Measurements from ENCODE around the gene SLIT3.

SLIT3 gene

DNA sequence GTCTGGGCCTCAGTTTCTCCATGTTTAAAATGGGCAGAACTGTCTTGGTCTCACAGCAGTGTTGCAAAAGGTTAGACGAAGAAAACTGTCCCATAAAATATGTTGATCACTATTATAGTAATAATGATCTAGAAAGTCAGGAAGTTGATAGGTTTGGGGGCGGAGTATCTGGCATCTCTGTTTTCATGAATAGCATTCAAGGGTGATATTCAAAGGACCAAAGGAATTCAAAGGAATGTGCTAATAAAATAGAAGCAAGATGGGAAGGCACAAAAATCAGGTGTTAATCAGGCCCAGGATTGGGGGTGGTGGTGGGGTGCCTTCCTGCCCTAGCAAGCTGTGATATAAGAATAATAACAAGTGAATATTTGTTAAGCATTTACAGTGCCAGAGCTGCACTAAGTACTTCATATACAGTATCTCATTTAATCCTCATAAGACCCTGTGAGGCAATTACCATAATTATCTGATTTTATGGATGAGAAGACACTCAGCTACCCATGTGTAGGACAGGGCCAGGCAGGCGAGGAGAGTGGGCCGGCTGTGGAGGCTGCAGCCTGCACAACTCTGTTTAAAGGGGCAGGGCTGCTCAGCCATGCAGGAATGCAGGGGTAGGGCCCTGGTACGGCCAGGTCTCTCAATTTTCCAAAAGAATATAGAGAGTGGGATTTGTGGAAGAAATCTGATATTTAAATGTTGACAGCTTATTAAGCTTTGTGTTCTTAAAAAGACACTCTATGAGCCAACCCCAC lies 579.8 kb downstream of the SLIT3 start:
- no peaks in the 10 kb centered on the region for H3K9me3 Mint-ChIP-seq
- peaks cover 17% of the 10 kb centered on the region for H3K27me3 Mint-ChIP-seq
- H3K27ac Mint-ChIP-seq: no peak overlapping the region
- H3K4me3 Mint-ChIP-seq: no peak overlapping the region
- H3K4me1 Mint-ChIP-seq: no peaks in the 10 kb centered on the region
- H3K36me3 Mint-ChIP-seq: no peaks in the 10 kb centered on the region

DNA sequence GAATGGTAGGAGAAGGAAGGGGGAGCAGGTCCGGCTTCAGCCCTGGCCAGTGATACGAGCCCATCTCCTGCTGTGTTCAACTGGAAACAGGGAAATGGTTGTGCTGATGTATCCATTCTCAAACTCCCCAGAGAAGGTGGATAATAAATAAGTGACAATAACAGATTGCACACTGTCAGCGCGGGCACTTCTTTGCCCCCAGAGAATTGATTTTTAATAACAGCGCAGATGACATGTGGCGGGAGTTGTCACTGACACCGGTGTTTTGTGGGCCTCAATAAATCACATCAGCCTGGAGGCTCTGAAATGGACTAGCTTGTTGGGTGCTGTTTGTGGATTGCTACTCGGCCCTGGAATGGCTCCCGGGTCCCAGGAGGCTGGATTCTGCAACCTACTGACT lies 580.4 kb downstream of the SLIT3 start:
- Mint-ChIP-seq H3K27ac (no peak overlapping the region), H3K4me1 (no peaks in the 10 kb centered on the region), H3K27me3 (peaks cover 17% of the 10 kb centered on the region), H3K36me3 (no peaks in the 10 kb centered on the region), H3K9me3 (no peaks in the 10 kb centered on the region), H3K4me3 (no peak overlapping the region)

DNA sequence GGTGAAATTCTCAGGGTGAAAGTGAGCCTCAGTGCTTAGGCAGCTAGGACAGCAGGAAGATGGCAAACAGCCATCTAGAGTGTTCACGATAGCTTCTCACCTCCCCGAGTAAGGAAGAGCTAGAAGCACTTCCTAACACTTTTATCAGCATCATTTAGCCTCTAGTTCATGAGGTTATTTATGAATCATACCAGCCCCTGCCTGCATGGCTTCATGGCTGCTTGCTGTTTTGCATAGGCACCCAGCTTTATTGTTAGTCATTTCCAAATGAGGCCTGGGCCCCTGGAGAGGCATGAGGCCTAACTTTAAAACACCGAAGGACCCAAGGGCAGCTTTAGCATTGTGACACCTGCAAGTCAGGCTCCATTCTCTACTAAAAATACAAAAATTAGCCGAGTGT lies 586.9 kb downstream of the SLIT3 start:
- no peaks in the 10 kb centered on the region for H3K27me3 Mint-ChIP-seq
- no peaks in the 10 kb centered on the region for H3K4me1 Mint-ChIP-seq
- no peak overlapping the region for H3K27ac Mint-ChIP-seq
- no peaks in the 10 kb centered on the region for H3K36me3 Mint-ChIP-seq
- no peak overlapping the region for H3K4me3 Mint-ChIP-seq
- H3K9me3 Mint-ChIP-seq: no peaks in the 10 kb centered on the region

DNA sequence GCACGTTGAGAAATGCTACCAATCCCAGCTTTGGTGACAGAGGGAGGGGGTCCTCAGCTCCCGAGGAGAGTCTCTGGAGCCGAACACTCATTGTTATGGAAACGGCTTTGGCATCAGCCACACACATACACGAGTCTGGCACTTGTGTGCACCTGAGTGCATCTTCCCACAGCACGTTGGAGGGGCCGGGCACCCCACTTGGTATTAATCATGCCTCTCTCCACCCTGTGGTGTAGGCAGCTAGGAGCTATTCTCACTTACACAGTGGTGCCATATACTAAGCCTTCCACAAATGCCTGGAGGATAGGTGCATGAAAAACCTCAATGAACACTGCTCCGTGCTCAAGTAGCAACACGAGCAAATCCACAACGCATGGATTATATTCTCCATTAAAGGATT lies 587.9 kb downstream of the SLIT3 start:
- H3K27ac Mint-ChIP-seq: no peak overlapping the region
- H3K4me3 Mint-ChIP-seq: no peak overlapping the region
- no peaks in the 10 kb centered on the region for H3K36me3 Mint-ChIP-seq
- H3K27me3 Mint-ChIP-seq: no peaks in the 10 kb centered on the region
- no peaks in the 10 kb centered on the region for H3K9me3 Mint-ChIP-seq
- no peaks in the 10 kb centered on the region for H3K4me1 Mint-ChIP-seq

DNA sequence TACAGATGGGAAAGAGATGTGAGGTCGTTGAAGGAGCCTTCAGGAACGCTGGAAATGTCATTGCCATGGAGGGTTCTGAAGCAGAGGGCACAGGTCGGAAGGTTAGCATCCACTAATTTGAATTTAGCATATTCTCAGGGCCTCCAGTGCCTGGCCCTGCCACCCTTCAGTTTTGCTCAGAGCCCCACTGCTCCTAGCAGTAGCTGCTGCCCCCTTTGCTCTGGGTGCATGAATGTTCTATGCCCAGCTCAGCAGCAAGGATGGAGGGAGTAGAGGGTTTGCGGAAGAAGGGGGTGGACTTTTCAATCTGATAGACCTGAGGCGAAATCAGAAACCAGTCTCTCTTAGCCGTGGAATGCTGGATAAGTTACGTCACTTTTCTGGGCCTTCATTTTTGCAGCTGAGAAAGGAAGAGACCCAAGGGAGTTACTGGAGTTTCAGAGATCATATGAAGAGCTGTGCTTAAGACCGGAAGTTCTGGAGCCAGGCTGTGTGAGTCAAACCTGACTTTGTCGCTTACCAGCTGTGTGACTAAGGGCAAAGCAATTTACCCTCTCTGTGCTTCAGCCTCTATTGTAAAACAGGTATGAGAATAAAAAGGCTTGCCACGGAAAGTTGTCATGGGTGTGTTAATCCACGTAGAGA lies 588.5 kb downstream of the SLIT3 start:
- Mint-ChIP-seq H3K4me3 (no peak overlapping the region), H3K27ac (no peak overlapping the region), H3K36me3 (no peaks in the 10 kb centered on the region), H3K9me3 (no peaks in the 10 kb centered on the region), H3K4me1 (no peaks in the 10 kb centered on the region), H3K27me3 (no peaks in the 10 kb centered on the region)

DNA sequence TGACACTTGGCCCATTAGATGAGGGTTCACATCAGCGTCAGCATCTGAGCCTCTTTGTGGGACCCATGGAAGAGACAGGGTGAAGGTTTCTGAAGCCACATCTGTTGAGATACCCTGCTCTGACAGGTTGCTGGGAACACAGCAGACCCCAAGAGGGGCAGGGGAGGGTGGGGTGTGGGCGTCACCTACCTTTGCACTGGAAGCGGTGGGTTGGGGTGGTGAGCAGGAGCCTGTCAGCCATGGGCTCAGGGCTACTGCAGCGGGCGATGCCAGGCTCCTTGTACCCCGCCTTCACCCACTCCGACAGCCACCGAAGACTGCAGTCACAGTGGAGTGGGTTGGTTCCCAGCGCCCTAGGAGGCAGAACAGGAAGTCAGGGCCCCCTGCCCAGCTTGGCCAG lies 590.2 kb downstream of the SLIT3 start:
- no peaks in the 10 kb centered on the region for H3K27me3 Mint-ChIP-seq
- no peaks in the 10 kb centered on the region for H3K4me1 Mint-ChIP-seq
- H3K36me3 Mint-ChIP-seq: no peaks in the 10 kb centered on the region
- no peak overlapping the region for H3K27ac Mint-ChIP-seq
- H3K9me3 Mint-ChIP-seq: no peaks in the 10 kb centered on the region
- H3K4me3 Mint-ChIP-seq: no peak overlapping the region

DNA sequence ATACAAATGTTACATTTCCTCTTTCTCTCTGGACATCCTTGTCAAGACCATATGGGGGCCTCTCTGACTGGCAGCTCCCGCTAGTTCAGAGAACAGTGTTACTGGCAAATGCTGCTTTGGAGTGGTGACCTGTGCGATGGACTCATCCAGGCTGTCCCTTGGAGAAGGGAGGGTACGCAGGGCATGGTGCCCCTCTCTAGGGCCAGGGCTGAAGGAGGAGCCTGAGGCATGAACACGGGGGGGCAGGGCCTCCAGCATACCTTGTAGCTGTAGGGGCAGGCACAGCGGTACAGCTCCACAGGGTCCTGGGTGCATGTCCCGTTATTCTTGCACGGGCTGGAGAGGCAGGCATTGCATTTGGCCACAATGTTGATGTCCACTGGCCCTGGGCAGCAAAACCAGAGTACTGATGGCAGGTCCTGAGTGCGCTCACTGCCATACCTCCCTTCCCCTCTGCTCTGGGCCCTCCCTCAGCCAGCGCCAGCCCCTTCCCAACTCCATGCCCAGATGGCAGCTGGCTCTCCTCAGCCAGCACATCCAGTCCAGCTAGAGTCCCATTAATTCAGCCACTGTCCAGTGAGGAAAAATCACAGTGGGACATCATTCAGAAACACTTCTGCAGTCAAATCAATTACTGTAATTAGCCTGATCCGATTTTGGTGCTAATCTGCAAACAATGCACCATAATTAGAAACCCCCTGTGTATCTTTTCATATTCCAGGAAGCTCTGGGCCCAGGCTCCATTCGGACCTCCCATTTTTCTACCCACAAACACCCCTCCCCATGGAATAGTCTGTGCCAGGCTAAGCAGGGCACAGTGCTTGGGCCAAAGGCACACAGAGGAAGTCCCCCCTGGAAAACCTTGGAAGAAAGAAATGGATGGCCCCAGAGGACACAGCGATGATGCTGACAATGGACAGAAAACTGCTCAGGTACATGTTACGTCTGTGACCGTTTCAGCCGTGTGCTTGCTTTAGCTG lies 592.9 kb downstream of the SLIT3 start:
- H3K4me1 Mint-ChIP-seq: no peaks in the 10 kb centered on the region
- H3K4me3 Mint-ChIP-seq: no peak overlapping the region
- no peaks in the 10 kb centered on the region for H3K27me3 Mint-ChIP-seq
- no peak overlapping the region for H3K27ac Mint-ChIP-seq
- no peaks in the 10 kb centered on the region for H3K9me3 Mint-ChIP-seq
- H3K36me3 Mint-ChIP-seq: no peaks in the 10 kb centered on the region

DNA sequence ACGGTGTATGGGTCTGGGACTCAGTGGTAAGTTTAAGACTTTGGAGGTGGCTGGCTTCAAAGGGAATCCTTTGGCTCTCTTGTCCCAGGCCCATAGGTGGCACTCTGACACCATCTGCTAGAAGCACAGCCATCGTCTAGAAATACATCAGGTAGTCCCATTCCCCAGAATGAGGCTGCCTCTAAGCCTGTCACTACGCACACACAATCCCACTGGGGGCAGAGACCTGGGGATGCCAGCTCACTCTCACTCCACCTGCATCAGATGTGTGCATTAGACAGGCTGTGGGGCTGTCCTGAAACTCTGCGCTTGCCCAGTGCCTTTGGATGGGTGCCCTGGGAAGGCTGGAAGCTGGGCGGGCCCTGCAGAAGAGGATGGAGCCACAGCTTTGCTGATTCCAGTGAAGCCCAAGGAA lies 594.3 kb downstream of the SLIT3 start:
- Mint-ChIP-seq H3K36me3 (no peaks in the 10 kb centered on the region), H3K27ac (no peak overlapping the region), H3K4me3 (no peak overlapping the region), H3K4me1 (no peaks in the 10 kb centered on the region), H3K9me3 (no peaks in the 10 kb centered on the region), H3K27me3 (no peaks in the 10 kb centered on the region)

DNA sequence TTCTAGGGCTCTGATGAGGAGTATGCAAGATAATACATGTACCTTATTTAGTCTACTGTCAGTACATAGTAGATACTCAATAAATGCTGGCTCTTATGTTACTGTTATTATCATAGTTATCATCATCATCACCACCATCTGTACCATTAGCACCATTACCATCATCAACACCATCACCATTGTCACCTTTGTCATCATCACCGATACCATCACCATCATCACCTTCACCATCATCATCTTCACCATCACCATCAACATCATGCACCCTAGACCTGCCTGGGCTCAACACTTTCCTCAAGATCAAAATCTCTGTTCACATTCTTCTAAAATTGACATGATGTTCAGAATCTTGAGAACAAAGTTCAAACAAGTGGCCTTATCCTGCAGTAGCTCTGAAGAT lies 595.6 kb downstream of the SLIT3 start:
- no peak overlapping the region for H3K4me3 Mint-ChIP-seq
- no peaks in the 10 kb centered on the region for H3K36me3 Mint-ChIP-seq
- H3K27ac Mint-ChIP-seq: no peak overlapping the region
- no peaks in the 10 kb centered on the region for H3K4me1 Mint-ChIP-seq
- no peaks in the 10 kb centered on the region for H3K27me3 Mint-ChIP-seq
- no peaks in the 10 kb centered on the region for H3K9me3 Mint-ChIP-seq

DNA sequence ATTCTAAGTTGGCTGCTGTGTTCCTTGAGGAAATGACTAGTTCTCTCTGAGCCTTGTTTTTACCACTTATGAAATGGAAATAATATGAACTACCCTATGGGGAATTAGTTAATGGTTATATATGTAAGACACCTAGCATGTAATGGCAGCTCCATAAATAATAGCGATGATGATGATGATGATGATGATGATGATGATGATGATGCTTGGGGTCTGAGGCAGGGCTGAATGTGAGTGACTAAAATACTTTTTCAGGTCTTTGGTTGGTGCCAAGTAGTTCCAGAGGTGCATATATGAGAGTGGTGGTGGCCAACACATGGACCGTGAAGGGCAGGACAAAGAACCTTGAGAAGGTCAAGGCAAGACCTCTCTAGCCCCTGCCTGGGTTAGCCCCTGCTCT lies 598.4 kb downstream of the SLIT3 start:
- no peaks in the 10 kb centered on the region for H3K36me3 Mint-ChIP-seq
- no peaks in the 10 kb centered on the region for H3K9me3 Mint-ChIP-seq
- H3K4me1 Mint-ChIP-seq: no peaks in the 10 kb centered on the region
- H3K27ac Mint-ChIP-seq: no peak overlapping the region
- H3K4me3 Mint-ChIP-seq: no peak overlapping the region
- no peaks in the 10 kb centered on the region for H3K27me3 Mint-ChIP-seq

DNA sequence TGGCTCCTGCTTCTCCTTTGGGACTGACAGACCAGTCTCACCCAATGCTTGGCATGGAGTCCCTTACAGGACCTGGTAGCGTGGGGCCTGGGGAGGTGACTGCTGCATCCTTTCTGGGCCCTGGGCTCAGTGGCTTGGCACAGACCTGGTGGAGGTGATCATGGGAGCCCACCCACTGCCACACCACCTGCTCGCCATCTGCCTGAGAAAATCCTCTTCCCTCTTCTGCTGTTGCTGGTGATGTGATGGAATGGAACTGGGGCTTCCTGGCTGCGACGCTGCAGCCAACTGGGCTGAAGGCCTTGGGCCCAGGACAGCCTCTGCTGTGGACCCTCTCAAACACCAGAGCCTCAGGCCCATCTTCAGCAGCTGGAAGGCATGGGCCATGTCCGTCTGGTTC lies 599.3 kb downstream of the SLIT3 start:
- Mint-ChIP-seq H3K4me3 (no peak overlapping the region), H3K36me3 (no peaks in the 10 kb centered on the region), H3K9me3 (no peaks in the 10 kb centered on the region), H3K27me3 (no peaks in the 10 kb centered on the region), H3K27ac (no peak overlapping the region), H3K4me1 (no peaks in the 10 kb centered on the region)

DNA sequence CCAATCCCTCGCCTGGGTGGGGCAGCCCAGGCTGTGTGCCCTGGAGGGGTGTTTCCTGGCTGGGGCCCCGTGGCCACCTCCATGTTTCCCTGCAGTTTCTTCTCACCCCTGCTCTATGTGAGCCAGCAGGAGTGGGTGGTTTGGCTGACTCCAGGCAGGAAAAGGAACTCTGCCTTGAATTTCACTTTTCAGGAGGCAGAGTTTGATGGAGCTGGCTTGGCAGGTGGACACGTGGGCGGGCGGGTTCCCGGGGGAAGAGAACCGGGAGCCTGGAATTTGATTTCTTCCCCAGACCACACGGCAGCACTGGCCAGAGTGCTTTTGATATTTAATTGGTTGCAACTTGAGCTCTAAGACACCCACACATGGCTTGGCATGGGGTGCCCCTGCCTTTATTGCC lies 601.9 kb downstream of the SLIT3 start:
- no peaks in the 10 kb centered on the region for H3K36me3 Mint-ChIP-seq
- peaks cover 2% of the 10 kb centered on the region for H3K27me3 Mint-ChIP-seq
- no peak overlapping the region for H3K4me3 Mint-ChIP-seq
- no peaks in the 10 kb centered on the region for H3K4me1 Mint-ChIP-seq
- H3K9me3 Mint-ChIP-seq: no peaks in the 10 kb centered on the region
- H3K27ac Mint-ChIP-seq: no peak overlapping the region

DNA sequence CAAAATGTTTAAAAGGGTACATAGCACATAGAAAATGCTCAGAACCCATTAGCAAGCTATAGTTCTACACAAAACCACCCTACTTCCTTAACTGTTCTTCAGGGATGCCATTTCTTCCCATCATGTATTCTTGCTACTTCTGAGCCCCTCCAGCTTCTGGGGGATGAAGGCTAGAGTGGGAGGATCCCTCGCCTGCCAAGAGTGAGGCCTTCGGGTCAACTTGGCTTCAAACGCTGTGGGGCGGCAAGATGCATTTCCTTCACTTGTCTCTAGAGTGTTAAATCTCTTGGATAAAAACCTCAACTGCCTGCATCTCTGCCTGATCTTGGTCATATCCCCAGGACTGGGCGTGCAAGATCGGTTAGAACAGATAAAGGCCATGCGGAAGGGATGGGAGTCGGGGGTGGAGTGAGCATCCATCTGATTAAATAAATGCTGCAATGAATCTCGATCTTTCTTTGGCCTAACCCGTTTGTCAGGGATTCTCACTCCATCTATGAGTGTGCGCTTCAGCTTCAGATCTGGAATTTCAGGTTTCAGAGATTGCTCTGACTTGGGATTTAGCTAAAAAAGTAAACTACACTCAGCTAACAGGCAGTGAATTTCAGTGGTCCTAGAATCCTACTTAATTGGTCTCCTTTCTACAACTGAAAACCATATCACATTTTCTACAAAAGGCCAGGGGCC lies 603.8 kb downstream of the SLIT3 start:
- H3K27me3 Mint-ChIP-seq: peaks cover 4% of the 10 kb centered on the region

DNA sequence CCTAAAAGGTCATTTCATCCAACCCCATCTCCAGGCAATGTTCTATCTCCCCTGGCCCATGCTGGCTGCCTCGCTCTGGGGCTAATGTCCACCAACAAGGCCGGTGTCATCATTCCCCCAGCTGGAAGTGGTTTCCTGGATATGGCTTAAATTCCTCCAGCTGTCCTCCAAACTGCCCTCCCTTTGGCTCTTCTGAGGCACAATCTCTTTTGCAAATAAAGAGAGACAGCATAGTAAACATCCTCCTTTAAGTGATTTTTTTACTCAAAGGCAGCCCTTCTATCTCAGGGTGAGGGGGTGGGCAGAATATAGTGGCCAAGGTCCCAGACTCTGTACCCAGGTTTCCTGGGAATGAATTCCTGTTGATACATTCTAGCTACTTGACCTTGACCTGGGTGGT lies 604.3 kb downstream of the SLIT3 start:
- Mint-ChIP-seq H3K4me3 (no peak overlapping the region), H3K27me3 (peaks cover 4% of the 10 kb centered on the region), H3K4me1 (no peaks in the 10 kb centered on the region), H3K27ac (no peak overlapping the region), H3K36me3 (no peaks in the 10 kb centered on the region), H3K9me3 (no peaks in the 10 kb centered on the region)

More for the DNA sequence above, 603.8 kb downstream of the SLIT3 start:
- Mint-ChIP-seq H3K4me1 (no peaks in the 10 kb centered on the region), H3K4me3 (no peak overlapping the region), H3K27ac (no peak overlapping the region), H3K9me3 (no peaks in the 10 kb centered on the region), H3K36me3 (no peaks in the 10 kb centered on the region)

DNA sequence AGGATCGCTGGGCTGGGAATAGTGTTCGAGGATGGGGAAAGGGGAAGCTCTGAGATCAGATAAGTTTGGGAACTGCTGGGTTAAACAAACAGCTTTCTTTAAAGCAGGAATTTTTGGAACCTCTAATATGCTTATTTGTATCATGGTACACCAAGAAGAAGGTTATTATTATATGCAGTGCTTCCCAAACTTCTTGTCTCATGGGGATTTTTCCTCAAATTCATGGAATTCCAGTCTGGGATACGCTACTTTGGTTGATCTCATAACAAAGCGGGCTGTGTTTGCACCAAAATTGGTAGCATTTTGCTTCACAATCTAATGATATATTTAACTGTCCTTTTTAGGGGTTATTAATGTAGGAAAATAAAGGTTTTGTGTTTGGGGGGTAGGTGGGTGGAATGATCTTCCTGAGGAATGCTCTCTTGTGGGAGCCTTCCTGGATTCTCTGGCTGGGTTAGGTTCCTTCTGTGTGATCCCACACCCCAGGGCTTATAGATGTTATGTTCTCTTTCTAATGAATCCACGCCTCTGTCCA lies 605.6 kb downstream of the SLIT3 start:
- Mint-ChIP-seq H3K4me1 (no peaks in the 10 kb centered on the region), H3K27me3 (peaks cover 4% of the 10 kb centered on the region), H3K36me3 (no peaks in the 10 kb centered on the region), H3K9me3 (no peaks in the 10 kb centered on the region), H3K4me3 (no peak overlapping the region), H3K27ac (no peak overlapping the region)
